ENCODE data around the gene AUTS2. TPM values are rescaled to one million over a fixed set of nuclear protein-coding genes. Genes with fewer than 3 reads are reported as not detected.
A peak's percentile ranks its signal among the peaks of the same experiment; 100 is the strongest.

AUTS2 gene
- total and polyA plus RNA-seq, 10 of the 15 experiments (the other 5 are each of a cell fraction or from before 2014, with no cell fraction given): 6.4 to 55.6 (median 21.6) TPM

- TF ChIP-seq IRF5 (IDR thresholded peaks at IDR 0.05; ENCODE audit: borderline replicate concordance) (peak; percentile 92), SIX5 (IDR thresholded peaks at IDR 0.05; ENCODE audit: low read depth, low read length, severe bottlenecking) (no peak), ATF2 (IDR thresholded peaks at IDR 0.05; ENCODE audit: low read length) (peak; percentile 95), MTA3 (IDR thresholded peaks at IDR 0.05; ENCODE audit: borderline replicate concordance, low read length) (peak; percentile 90; the same call in 1 of the 2 replicates), MTA2 (IDR thresholded peaks at IDR 0.05; ENCODE audit: low read depth) (peak; percentile 99), NR2C1 (IDR thresholded peaks at IDR 0.05) (no peak), TBL1XR1 (IDR thresholded peaks at IDR 0.05; ENCODE audit: low read depth, low read length) (peak; percentile 90), CHD4 (IDR thresholded peaks at IDR 0.05) (no peak), IRF3 (IDR thresholded peaks at IDR 0.05) (no peak), RFX5 (IDR thresholded peaks at IDR 0.05; ENCODE audit: low read depth, low read length) (no peak), JUNB (IDR thresholded peaks at IDR 0.05) (peak; percentile 54; the same call in 1 of the 2 replicates)
- TF ChIP-seq, protein P1, sequence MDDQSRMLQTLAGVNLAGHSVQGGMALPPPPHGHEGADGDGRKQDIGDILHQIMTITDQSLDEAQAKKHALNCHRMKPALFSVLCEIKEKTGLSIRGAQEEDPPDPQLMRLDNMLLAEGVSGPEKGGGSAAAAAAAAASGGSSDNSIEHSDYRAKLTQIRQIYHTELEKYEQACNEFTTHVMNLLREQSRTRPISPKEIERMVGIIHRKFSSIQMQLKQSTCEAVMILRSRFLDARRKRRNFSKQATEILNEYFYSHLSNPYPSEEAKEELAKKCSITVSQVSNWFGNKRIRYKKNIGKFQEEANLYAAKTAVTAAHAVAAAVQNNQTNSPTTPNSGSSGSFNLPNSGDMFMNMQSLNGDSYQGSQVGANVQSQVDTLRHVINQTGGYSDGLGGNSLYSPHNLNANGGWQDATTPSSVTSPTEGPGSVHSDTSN (IDR thresholded peaks at IDR 0.05; ENCODE audit: insufficient replicate concordance, low read depth, low read length): peak; percentile 64
- TF ChIP-seq, protein P2, sequence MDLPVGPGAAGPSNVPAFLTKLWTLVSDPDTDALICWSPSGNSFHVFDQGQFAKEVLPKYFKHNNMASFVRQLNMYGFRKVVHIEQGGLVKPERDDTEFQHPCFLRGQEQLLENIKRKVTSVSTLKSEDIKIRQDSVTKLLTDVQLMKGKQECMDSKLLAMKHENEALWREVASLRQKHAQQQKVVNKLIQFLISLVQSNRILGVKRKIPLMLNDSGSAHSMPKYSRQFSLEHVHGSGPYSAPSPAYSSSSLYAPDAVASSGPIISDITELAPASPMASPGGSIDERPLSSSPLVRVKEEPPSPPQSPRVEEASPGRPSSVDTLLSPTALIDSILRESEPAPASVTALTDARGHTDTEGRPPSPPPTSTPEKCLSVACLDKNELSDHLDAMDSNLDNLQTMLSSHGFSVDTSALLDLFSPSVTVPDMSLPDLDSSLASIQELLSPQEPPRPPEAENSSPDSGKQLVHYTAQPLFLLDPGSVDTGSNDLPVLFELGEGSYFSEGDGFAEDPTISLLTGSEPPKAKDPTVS (IDR thresholded peaks at IDR 0.05; ENCODE audit: low read depth, low read length): no peak
- TF ChIP-seq, protein P3, sequence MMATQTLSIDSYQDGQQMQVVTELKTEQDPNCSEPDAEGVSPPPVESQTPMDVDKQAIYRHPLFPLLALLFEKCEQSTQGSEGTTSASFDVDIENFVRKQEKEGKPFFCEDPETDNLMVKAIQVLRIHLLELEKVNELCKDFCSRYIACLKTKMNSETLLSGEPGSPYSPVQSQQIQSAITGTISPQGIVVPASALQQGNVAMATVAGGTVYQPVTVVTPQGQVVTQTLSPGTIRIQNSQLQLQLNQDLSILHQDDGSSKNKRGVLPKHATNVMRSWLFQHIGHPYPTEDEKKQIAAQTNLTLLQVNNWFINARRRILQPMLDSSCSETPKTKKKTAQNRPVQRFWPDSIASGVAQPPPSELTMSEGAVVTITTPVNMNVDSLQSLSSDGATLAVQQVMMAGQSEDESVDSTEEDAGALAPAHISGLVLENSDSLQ (IDR thresholded peaks at IDR 0.05): peak; percentile 90
- TF ChIP-seq, protein P4, sequence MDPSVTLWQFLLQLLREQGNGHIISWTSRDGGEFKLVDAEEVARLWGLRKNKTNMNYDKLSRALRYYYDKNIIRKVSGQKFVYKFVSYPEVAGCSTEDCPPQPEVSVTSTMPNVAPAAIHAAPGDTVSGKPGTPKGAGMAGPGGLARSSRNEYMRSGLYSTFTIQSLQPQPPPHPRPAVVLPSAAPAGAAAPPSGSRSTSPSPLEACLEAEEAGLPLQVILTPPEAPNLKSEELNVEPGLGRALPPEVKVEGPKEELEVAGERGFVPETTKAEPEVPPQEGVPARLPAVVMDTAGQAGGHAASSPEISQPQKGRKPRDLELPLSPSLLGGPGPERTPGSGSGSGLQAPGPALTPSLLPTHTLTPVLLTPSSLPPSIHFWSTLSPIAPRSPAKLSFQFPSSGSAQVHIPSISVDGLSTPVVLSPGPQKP (IDR thresholded peaks at IDR 0.05; ENCODE audit: low read depth, low read length): no peak
Observed at GRCh38 chr7:69906283-69906995, 308.2 kb downstream of the AUTS2 start (continued).

Measured in GM12878 (cell line).